NB4 (cell line): ENCODE results near the gene SIX6.

Source experiments
- DNase-seq: peaks from one replicate; pipeline ENCODE4 v3.0.0; 2010; ENCODE audit warnings: low read depth
- H3K4me3 ChIP-seq: one replicate; pipeline ENCODE4 v1.5.1; 2011; ENCODE audit warnings: mild to moderate bottlenecking, low read depth, low read length, moderate library complexity
- CTCF ChIP-seq: IDR thresholded peaks from one replicate; pipeline ENCODE4 v1.5.1; 2012; ENCODE audit warnings: low read depth, low read length
- MAX ChIP-seq: IDR thresholded peaks from 2 replicates; pipeline ENCODE4 v1.6.1; 2011; ENCODE audit warnings: low read depth, low read length
- MYC ChIP-seq: IDR thresholded peaks from 2 replicates; pipeline ENCODE4 v1.6.1; 2011; ENCODE audit warnings: low read depth, low read length
- POLR2A ChIP-seq: IDR thresholded peaks from 2 replicates; pipeline ENCODE4 v1.6.1; 2011; ENCODE audit warnings: mild to moderate bottlenecking; ENCODE audit not compliant: insufficient read length; ENCODE audit errors: extremely low read depth

The SIX6 gene

GRCh38 chr14:60512973-60513571 is 4.1 kb downstream of the SIX6 start:
- no peak for TF ChIP-seq CTCF
- TF ChIP-seq POLR2A, result no peak
- no peak for TF ChIP-seq MYC
- TF ChIP-seq MAX, result no peak
- DNase-seq, result no peak
- H3K4me3 ChIP-seq, result no peak overlapping the region

GRCh38 chr14:60514378-60514740 is 5.4 kb downstream of the SIX6 start:
- no peak for DNase-seq
- no peak overlapping the region for H3K4me3 ChIP-seq
- TF ChIP-seq MAX (no peak), MYC (no peak), POLR2A (no peak), CTCF (no peak)

GRCh38 chr14:60514741-60515491 is 6.0 kb downstream of the SIX6 start:
- no peak for DNase-seq
- H3K4me3 ChIP-seq, result no peak overlapping the region
- no peak for TF ChIP-seq POLR2A
- no peak for TF ChIP-seq CTCF
- no peak for TF ChIP-seq MYC
- TF ChIP-seq MAX, result no peak

- TF ChIP-seq MYC, result no peak
- no peak for DNase-seq
- no peak overlapping the region for H3K4me3 ChIP-seq
Observed at GRCh38 chr14:60515511-60516289, 6.8 kb downstream of the SIX6 start.

- no peak for DNase-seq
- no peak overlapping the region for H3K4me3 ChIP-seq
- TF ChIP-seq MYC, result no peak
- no peak for TF ChIP-seq POLR2A
- TF ChIP-seq CTCF, result no peak
- no peak for TF ChIP-seq MAX
Observed at GRCh38 chr14:60532442-60532841, 23.5 kb downstream of the SIX6 start.

GRCh38 chr14:60537663-60538062 is 28.7 kb downstream of the SIX6 start:
- no peak for TF ChIP-seq CTCF
- TF ChIP-seq MAX, result no peak
- no peak for TF ChIP-seq POLR2A
- no peak for TF ChIP-seq MYC
- H3K4me3 ChIP-seq, result no peak overlapping the region
- no peak for DNase-seq
